HG03045 (cell line): Measurements from ENCODE around the gene ABLIM1.
"Not testable (repeated sequence)": the region's sequence is repeated elsewhere in the genome, so short reads cannot be mapped to it uniquely, and the experiment has no call there.

Experiments used
- ATAC-seq: cut with Tn5 transposase; IDR thresholded peaks from one replicate; pipeline ENCODE4 v1.9.1; 2021; ENCODE audit warnings: mild to moderate bottlenecking, moderate library complexity; ENCODE audit not compliant: unreplicated experiment

The ABLIM1 gene

DNA sequence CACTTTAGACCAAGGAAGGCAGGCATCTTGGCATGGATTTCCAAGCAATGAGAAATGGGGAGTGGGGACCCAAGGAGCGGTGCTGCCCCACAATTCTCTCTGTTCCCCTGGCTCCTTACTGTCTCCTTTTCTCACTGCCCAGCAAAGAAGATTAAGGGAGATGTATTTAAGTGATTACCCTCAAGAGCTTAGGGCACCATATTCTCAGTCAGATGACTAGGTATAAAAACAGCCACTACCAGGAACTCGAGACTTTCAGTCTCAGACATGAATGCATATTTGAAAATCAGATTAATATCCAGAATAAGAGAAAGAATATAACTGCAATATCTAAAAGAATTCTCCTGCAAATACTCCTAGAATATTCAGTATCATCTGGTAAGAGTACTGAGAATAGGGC is at the start of gene ABLIM1:
ABLIM1 (minus strand) TSS at position 101 of the 400 bp plus-strand sequence; CDS start at position 26, 75 bp downstream.
- no peak for ATAC-seq

DNA sequence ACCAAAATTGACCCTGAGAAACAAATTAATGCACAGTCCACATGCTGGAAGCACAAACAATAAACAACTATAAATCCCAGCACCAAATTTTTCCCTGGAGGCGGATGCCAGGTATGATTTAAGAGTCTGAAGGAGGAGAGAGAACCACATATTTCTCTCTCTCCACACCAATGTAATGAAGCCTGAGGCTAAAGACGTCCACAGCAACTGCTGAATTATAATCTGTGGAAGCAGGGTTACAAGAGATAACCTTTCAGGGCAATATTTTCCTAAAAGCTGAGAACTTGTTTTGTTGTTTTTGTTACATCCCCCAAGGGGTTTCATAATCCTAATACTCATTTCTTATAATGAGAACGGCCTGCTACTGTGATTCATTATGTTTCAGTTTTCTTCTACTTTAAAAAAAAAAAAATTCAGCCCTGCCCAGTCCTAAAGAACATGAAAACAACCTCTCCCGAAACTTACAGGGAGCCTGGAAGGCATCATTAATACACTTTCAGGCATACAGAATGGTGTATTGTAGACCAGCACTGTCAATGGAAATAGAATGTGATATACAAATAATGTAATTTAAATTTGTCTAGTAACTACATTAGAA is 48.5 kb upstream of the ABLIM1 start:
- no peak for ATAC-seq

DNA sequence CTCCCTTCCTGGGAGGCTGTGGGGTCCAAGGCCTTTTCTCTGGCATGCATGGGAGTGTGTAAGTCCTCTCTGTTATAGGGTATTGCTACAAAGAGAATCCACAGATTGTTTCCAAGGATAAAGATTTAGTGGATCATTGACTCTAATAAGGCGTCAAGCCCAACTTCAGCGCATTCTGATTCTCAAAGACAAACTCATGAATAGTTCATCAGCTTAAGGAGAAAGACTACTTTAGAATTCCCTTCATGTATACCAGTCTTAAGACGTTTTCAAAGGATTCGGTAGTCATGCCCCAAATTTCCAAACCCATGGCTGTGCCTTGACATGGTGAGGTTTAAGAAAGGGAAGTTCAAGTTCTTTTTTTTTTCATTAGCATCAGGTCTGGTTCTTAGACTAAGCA is 46.6 kb upstream of the ABLIM1 start:
- ATAC-seq = no peak

DNA sequence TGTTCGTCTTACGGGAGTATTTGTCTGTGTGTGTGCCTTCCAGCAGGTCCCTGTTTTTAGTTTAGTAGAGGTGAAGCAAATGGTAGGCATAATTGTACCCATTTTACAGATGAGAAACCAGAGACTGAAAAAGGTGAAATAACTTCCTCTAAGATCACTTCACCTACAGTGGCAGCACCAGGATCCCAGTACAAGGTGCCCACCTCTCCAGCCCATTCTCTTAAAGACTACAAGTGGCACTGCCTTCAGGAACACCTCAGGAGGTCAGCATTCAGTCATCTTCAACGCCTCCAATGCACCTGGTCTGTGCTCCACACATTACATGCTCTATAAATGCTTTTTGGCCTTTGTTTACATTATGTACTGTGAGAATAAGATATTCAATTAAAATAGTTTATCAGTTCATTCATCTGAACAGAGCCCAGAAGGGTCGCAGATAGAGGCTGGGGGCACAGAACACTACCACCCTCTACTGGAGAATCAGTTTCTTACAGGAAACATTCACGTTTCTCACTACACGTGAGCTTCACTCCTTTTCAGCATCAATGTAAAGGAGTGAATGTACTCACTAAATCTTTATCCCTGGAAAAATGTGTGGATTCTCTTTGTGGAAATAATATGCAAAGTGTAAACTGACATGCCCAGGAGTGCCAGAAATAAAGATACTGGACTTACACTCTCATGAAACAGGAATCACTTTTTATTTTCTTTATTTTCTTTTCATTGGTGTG is 45.5 kb upstream of the ABLIM1 start:
- no peak for ATAC-seq

DNA sequence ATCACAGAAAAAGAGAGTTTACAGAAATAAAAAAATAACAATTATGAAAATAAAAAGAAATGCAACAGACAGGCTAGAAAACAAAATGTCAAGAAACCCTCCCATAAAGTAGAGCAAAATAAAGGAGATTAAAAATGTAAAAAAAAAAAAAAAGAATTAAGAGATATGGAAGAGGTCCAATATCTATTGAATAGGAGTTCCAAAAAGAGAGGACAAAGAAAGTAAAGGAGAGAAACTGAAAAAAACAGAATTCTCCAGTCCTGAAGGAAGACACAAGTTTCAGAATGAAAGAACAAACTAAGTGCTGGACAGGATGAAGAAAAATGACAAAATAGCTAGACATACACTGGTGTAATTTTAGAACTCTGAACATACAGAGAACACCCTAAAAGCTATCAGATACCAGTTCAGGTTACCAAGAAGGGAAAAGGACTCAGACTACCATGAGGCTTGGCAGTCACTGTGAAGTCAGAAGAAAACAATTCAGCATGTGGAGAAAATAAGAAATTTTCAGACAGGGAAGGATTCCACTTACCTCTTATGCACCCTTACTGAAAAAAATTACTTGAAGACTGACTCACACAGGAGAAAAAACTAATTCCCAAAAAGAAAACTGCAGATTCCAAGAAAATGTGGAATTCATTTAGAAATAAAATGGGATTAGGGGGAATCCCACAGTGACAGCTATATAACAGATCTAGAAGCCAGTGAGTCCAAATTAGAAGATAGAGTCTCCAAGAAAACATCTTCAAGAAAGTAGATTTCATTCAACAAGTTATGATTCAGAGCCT is 40.4 kb upstream of the ABLIM1 start:
- ATAC-seq = no peak

DNA sequence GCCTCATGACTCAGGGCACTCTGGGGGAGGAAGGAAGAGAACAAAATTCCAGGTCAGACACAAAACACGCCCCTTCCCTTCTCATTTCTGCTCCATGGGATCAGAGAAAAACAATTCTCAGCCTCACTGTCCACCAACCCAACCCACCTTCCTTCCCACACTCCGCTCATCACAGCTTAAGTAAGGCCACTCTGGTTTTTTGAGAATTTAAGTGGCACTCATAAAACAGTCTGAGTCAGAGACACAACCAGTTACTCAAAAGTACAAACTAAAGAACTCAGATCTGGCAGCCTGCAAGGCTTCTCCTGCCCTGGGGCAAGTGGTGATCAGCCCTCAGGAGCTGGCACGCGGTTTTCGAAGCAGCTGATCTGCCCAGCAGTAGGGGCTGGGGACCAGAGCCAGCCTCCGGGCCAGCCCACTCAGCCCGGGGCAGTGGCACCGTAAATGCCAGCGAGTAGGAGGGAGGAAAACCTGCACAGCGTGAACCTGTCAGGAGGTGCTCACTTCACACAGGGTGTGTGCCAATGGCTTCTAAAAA is 39.1 kb upstream of the ABLIM1 start:
- ATAC-seq = no peak

DNA sequence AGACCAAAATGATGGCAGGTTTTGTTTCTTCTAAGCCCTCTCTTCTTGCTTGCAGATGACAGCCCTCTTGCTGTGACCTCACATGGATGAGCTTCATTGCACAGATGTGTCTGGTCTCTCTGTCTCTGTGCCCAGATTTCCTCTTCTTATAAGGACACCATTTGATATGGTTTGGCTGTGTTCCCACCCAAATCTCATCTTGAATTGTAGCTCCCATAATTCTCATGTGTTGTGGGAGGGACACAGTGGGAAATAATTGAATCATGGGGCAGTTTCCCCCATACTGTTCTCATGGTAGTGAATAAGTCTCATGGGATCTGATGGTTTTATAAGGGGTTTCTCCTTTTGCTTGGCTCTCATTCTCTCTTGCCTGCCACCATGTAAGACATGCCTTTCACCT is 38.2 kb upstream of the ABLIM1 start:
- ATAC-seq = not testable (repeated sequence)

DNA sequence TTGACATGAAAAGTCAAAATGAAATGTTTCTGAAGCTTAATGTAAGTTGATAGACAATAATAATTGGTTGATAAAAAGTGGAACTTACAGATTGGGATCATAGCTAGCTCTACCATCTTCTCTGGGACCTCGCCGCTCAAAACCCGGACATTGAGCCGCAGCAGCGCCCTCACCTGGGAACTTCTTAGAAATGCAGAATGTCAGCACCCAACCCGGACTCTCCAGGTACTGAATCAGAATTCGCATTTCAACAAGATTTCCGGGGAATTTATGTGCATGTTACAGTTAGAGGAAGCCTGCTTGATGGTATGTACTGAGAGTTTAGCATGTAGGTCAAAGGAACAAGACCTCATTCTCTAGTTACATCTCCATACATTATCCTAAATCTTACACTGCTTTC is 36.7 kb upstream of the ABLIM1 start:
- no peak for ATAC-seq

DNA sequence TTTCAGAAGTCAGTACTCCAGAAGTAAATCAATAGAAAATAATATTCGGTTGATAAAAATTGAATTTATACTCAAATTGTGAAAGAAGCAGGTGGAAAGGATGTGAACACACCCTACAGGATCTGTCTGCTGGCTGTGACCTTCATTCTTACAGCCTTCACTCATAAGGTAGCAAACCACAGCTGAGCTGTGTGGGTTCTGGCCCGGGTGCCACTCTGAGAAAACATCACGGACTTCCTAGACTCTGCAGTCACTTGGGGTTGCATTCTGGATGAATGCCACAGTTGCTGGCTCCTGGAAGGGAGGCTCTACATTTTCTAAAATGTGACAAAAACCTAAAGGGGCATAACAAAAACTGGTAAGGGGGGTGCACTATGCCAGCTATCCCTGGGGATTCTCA is 36.0 kb upstream of the ABLIM1 start:
- no peak for ATAC-seq

DNA sequence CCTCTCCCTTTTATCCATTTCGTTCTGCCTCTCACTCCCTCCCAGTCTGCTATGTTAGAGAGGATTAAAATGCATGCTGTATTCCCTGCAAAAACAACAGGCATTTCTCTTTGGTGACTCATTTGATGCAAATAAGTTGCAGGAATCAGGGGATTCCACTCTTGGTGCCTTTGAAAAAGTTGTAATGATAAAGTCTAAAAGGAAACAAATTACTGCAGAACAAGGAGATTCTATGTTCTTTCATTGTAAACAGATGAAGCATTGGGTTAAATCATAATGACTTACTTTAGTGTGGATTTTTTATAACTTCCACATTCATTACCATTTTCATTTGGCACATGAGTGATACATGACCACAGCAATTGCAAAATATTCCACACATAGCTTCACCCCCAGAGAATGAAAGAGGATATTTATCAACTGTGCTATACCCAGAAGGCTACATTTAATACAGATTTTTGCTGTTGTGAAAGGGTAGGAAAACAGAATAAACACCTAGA is 33.4 kb upstream of the ABLIM1 start:
- ATAC-seq = no peak

DNA sequence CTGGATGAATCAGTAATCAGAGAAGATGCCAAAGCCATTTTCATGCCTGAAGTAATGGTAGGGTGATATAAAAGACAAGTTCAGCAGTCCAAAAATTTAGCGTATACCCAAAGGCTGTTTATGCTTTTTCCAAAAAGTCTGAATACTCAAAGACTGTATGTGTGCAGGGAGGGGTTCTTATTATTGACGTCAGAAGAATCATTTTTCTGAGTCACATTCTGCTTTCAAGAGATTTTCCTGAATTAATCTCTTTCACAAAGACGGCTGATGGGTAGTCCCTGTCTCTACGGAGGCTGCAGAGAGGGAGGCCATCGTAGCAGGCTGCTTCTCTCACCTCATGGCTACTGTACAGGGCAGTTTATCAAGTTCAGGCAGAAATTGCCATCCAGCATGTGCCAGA is 30.7 kb upstream of the ABLIM1 start:
- no peak for ATAC-seq

DNA sequence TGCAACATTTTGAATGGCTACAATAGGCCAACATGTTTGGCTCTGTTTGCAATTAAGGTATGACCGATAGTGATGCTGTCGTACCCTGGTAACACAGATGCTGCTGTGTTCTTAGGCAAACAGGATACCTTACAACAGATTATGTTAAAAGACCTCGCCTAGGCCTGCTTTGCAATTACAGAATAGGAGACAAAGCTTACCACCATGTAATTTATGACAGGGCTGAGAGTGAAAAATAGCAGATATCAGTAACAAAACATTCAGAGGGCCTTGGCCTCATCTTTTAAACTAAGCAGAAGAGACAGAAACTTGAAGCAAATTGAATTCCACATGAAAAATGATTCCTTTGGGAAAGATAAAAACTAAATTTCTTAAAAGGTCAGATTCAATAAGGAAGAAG is 29.4 kb upstream of the ABLIM1 start:
- no peak for ATAC-seq

DNA sequence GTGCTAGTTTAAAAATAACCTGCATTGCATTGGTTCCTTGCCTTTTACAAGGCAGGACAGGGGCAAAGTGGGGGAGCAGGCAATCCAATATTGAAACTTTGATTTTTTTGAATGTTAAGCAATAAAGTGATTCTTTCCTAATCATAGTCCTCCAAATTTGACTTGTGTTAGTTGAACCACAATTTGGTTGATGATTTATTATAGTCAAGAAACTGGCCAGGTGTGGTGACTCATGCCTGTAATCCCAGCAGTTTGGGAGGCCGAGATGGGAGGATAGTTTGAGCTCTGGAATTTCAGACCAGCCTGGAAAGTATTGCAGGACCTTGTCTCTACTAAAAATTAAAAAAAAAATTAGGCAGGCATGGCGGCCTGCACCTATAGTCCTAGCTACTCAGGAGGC is 27.9 kb upstream of the ABLIM1 start:
- ATAC-seq = no peak

DNA sequence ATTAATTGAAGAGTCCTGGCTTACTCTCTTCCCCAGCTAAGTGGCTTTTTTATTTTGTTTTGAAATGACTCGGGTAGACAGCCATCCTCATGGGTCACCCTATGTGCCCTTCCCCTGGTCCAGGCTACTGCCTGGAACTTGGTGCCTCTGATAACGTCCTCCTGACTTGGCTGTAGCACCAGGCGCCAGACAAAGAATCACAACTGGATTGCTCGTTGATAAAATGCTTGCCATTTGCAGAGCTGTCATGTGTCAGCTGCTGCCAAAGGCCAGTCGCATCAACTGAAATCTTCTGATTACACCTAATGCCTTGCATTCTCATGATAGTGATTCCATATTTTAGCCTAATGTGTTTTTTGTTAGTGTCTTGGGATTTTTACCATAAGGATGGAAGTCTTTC is 27.4 kb upstream of the ABLIM1 start:
- ATAC-seq = no peak

DNA sequence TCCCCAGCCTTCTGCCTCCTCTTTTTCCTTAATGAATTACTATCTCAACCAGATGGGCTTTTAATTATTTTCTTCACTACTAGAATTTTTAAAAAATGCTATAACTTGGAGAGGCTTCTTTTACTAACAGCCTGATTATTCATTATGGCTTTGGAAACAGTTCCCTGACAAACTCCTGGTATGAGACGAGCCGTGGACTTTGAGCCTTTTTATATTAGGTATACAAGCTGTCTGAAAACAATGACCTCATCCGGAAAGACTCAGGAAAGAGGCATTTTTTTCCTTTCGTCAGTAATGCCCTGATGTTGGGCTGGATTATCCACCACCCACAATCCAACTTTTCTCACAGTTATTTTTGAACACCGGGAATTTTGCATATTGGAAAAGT is 26.7 kb upstream of the ABLIM1 start:
- no peak for ATAC-seq

DNA sequence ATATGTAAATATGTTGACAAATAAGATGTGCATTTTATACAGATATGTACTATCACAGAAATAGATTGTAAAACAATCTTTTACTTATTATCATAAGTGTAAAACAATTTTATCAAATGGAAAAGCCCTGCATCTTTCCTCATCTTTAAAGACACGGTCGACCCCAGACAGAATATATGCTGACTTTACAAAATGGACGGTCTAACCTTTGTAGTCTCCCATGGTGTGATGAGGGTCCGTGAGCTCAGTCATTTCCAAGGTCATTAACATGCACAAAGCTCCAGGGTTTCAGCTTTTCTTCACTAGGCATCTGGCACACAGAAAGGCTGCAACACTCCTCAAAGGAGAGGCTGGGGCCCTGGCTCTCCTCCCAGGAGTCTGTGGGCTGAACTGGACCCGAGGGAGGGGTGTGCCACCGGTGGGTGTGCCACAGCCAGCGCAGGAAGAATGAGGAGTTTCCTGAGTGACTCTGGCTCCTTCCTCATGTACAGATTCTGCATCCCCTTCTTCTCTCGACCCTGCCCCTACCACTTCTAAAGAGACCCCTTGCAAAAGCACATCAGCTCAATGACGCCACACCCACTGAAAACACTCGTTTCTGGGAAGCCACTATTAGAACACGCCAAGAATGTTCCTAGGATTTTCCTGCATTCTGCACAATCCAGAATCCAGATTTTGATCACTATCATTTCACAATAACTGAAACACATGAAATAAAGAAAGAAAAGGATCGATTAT is 26.2 kb upstream of the ABLIM1 start:
- ATAC-seq = no peak

DNA sequence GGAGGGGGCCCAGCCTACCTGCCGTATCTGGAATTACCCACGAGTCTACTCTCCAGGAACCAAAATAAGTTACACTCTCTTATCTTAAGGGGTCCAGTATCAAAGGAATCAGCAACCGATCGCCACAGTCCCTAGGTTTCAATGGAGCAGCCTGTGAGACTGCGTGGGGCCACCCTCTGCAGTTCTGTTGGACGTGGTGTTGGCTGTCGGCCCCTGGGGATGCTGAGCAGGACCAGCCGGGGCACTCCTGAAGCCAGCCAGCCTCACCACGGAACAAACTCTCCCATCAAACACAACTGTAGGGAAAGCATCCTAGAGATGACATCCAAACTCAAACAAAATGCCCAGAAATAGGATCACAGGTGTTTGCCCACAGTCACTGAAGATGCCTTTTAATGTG is 25.5 kb upstream of the ABLIM1 start:
- no peak for ATAC-seq

DNA sequence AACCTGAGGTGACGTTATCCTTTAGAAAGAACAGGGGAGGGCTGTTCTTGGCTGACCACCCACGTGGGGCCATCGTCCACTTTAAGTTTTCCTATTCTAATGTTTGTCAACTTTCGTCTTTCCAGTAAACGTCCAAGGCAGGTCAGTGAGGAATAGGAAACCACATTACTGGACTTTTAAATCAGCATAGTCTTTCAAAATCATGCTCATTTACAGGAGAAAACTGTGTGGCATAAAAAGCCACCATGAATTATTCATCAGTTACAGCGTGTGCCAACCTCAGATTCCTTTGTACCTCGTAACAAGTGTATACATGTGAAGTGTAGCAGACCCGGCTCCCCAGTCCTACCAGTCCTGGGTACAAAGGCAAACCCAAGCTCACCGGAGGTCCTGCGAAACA is 25.1 kb upstream of the ABLIM1 start:
- ATAC-seq = no peak

DNA sequence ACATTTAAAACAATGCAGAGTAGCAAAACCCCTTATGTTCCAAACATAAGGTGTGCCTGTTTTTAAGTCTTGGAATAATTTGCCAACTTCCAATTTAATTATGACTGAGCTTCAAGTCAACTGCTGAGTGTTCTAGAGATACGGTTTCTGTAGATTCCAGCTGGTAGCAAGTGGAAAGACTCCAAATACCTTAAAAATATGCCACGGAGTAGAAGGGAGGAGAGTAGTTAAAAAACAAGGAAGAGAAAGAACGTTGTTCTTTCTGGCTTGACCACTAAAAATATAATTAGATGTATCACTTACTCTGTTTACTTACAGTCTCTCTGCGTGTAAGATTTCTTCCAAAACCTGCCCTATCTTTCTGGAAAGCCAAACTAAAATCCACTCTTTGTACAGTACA is 24.5 kb upstream of the ABLIM1 start:
- ATAC-seq = no peak

DNA sequence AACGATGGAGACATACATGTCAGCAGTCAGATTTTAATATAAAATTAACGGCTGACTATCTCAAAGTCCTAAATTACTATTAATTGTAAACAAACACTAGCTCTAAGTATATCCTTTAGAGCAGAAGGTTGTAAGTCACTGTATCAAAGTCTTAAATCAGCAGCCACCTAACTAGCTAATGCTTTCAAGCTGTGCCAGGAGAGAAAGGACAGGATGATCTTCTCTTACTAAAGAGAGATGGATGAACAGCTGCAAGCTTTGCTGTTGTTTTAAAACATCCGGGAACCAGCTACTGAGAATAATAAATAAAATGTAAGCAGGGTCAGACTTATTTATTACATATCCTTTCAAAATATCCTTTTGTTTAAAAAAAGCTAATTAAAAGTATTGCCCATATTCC is 24.0 kb upstream of the ABLIM1 start:
- no peak for ATAC-seq

DNA sequence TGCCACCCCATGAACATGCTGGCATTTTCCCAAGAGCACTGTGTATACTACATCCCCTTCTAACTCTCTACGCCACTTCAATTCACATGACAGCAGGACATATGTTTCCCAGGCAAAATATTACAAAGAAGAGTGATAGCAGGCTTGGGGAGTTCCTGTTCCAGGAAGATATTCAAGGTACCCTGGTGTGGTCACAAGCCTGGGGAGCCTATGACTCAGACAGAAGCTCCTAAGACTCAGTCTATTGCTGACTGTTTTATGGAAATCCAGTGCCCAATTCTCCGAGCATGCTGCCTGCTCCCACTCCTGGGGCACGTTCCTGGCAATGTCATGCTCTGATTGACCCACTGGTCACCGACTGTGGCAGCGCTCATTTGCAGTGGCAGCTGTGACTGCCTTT is 23.5 kb upstream of the ABLIM1 start:
- no peak for ATAC-seq
